ENCODE measurements around the gene LMAN1L.

DNA sequence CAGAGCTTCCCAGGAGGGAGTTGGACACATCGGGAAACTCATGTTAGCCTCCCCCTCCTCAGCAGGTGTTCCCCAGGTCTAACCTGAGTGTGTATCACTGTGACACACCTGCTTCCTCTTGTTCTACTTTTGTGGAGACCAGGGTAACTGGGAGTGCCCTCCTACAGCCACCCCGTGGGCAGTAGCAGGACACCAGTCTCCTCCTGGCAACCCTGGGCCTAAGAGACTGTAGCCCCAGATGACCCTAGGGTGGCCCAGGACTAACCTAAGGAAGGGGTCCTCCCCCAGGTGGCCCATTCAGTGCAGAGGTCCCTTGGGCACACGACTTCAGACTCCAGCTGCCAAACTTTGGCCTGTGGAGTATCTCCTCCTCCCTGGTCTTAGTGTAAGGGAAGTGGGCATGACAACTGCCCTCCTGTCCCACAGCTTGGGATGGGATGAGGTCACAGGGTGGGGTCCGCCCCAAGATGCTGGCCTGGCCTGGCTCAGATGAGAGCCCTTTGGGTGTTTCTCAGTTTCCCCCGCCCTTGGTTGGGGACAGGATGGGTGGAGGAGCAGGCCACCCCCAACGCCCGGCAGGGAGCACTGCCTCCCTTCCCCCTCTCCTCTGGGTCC, 26.0 kb upstream of the LMAN1L start:
- TF ChIP-seq, protein P1, sequence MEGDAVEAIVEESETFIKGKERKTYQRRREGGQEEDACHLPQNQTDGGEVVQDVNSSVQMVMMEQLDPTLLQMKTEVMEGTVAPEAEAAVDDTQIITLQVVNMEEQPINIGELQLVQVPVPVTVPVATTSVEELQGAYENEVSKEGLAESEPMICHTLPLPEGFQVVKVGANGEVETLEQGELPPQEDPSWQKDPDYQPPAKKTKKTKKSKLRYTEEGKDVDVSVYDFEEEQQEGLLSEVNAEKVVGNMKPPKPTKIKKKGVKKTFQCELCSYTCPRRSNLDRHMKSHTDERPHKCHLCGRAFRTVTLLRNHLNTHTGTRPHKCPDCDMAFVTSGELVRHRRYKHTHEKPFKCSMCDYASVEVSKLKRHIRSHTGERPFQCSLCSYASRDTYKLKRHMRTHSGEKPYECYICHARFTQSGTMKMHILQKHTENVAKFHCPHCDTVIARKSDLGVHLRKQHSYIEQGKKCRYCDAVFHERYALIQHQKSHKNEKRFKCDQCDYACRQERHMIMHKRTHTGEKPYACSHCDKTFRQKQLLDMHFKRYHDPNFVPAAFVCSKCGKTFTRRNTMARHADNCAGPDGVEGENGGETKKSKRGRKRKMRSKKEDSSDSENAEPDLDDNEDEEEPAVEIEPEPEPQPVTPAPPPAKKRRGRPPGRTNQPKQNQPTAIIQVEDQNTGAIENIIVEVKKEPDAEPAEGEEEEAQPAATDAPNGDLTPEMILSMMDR (IDR thresholded peaks at IDR 0.05; ENCODE audit: poor library complexity): no peak
- TF ChIP-seq EZH2 (IDR thresholded peaks at IDR 0.05; ENCODE audit: borderline replicate concordance) (no peak), EZH2phosphoT487 (IDR thresholded peaks at IDR 0.05; ENCODE audit: low read depth, severe bottlenecking, unreplicated experiment) (no peak)
